ENCODE results near the gene SARDH.

DNA sequence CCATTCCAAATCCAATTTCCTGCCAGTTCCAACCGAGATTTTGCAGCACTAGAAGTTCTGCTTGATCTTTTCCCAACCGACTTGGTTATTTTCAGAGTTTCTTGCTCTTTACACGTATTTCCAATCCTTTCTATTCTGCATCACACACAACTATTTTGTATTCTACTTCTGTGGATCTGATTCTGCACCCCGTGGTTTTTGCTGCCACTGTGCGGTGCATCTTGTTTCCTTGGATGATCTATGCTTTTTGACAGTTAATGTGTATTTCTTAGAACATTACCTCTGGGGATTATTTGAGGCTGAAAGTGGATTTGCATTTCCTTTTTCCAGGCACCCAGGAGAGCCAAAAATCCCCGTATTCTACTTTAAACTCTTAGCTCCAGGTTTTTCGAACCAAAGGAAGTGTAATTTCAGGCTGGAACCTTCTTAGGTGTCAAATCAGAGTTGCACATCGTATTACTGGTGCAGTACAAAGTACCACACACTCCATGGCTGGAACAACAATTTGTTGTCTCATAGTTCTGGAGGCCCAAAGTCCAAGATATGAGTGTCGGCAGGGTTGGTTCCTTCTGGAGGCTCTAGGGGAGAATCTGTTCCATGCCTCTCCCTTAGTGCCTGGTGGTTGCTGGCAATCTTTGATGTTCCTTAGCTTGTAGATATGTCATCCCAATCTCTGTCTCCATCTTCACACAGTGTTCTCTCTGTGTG is 14.7 kb upstream of the SARDH start:
- TF ChIP-seq, protein P1, sequence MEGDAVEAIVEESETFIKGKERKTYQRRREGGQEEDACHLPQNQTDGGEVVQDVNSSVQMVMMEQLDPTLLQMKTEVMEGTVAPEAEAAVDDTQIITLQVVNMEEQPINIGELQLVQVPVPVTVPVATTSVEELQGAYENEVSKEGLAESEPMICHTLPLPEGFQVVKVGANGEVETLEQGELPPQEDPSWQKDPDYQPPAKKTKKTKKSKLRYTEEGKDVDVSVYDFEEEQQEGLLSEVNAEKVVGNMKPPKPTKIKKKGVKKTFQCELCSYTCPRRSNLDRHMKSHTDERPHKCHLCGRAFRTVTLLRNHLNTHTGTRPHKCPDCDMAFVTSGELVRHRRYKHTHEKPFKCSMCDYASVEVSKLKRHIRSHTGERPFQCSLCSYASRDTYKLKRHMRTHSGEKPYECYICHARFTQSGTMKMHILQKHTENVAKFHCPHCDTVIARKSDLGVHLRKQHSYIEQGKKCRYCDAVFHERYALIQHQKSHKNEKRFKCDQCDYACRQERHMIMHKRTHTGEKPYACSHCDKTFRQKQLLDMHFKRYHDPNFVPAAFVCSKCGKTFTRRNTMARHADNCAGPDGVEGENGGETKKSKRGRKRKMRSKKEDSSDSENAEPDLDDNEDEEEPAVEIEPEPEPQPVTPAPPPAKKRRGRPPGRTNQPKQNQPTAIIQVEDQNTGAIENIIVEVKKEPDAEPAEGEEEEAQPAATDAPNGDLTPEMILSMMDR (IDR thresholded peaks at IDR 0.05) = no peak
- TF ChIP-seq POLR2A (IDR thresholded peaks at IDR 0.05) = no peak
- TF ChIP-seq EP300 (IDR thresholded peaks at IDR 0.05) = no peak
